ENCODE measurements around the gene TNNT2. TPM values are rescaled to one million over a fixed set of nuclear protein-coding genes. Genes with fewer than 3 reads are reported as not detected.

TNNT2 gene
- 100 to 1,000 TPM in 1 of 4 donors, 10 to 100 TPM in 1, 1 to 10 TPM in 2; 6.6 to 128 (median 45.7) TPM for total RNA-seq

DNA sequence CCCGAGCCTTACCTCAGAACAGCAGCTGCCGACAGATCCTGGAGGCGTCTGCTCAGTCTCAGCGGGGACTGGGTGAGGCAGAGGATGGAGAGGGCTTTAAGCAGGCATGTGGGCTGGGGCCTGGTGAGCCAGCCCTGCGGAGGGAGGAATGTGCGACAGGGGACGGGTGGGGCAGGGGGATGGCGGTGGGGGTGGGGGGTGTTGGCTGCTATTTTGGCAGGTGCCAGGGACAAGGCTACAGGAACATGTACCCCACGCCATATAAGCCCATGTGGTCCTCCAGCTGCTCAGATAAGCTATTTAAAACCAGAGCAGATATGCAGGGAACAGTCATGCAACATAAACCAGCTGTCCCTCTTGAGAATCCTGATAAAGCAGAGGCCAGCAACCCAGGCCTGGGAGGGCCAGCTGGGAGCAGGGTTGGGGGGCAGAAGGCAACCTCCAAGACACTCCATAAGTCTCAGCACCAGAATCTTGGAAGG is at the start of gene TNNT2:
Gene TNNT2 (minus strand): TSS at position 70 of the 482 bp plus-strand sequence. CDS start 4,426 bp downstream, outside the sequence.
- Histone ChIP-seq H3K4me3 (no peak within 1 kb of the TSS), H3K4me1 (peaks cover 0 to 4% (median 0%) of the 10 kb centered on the region in 4 donors), H3K27ac (no peak within 1 kb of the TSS), H3K27me3 (peaks cover 0 to 17% of the 10 kb centered on the region in 2 donors), H3K9me3 (no peaks in the 10 kb centered on the region), H3K36me3 (no peaks in the 10 kb centered on the region)
- no peak for DNase-seq (ENCODE audit: low spot score in 2 of 2)
- WGBS, 2 donors: 74 to 76% methylated on average over 8 to 9 of the region's 9 CpGs
- TF ChIP-seq EP300 (IDR thresholded peaks at IDR 0.05): no peak
- no peak for TF ChIP-seq POLR2A (IDR thresholded peaks at IDR 0.05)
- no peak for TF ChIP-seq CTCF (IDR thresholded peaks at IDR 0.05)

GRCh38 chr1:201426479-201427310 is 49.2 kb upstream of the TNNT2 start:
- no peak for DNase-seq (ENCODE audit: low spot score in 2 of 2)
- WGBS, 2 donors: 67 to 76% methylated on average over 15 of the region's 15 CpGs
- Histone ChIP-seq H3K4me1 (no peaks in the 10 kb centered on the region), H3K27ac (no peak overlapping the region), H3K36me3 (no peaks in the 10 kb centered on the region), H3K4me3 (no peak overlapping the region), H3K9me3 (no peaks in the 10 kb centered on the region), H3K27me3 (no peaks in the 10 kb centered on the region)
- no peak for TF ChIP-seq EP300 (IDR thresholded peaks at IDR 0.05)
- no peak for TF ChIP-seq CTCF (IDR thresholded peaks at IDR 0.05)
- TF ChIP-seq POLR2A (IDR thresholded peaks at IDR 0.05): no peak

- Histone ChIP-seq H3K36me3 (no peaks in the 10 kb centered on the region), H3K4me3 (no peak overlapping the region), H3K9me3 (no peaks in the 10 kb centered on the region), H3K4me1 (no peaks in the 10 kb centered on the region), H3K27ac (no peak overlapping the region), H3K27me3 (no peaks in the 10 kb centered on the region)
- DNase-seq (ENCODE audit: low spot score in 2 of 2): no peak
- WGBS, 2 donors: 94 to 95% methylated on average over 2 of the region's 2 CpGs
- TF ChIP-seq CTCF (IDR thresholded peaks at IDR 0.05): no peak
- TF ChIP-seq POLR2A (IDR thresholded peaks at IDR 0.05): no peak
- TF ChIP-seq EP300 (IDR thresholded peaks at IDR 0.05): no peak
Measured at GRCh38 chr1:201424146-201424545, 46.7 kb upstream of the TNNT2 start.

DNA sequence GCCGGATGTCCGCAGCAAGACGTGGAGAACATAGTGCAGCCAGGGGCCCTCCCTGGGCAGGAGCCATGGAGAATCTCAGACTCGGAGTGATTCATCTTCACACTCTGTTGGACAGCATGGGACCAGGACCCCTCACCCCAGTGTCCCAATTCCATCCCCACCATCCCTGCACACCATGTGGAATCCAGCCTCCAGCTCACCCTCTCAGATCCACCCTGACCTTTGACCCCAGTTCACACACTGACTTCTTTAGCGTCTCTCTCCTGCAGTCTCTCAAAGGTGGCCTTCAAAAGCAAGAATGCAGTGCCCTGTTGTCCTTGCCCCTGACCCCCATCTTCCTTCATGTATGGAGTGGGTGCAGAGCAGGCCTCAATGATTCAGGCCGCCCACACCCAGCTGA is 46.2 kb upstream of the TNNT2 start:
- H3K4me3 ChIP-seq: no peak overlapping the region

More for the DNA sequence above, 46.2 kb upstream of the TNNT2 start:
- WGBS, 2 donors: 60 to 77% methylated on average over 6 of the region's 6 CpGs
- H3K4me1 ChIP-seq: no peaks in the 10 kb centered on the region
- H3K27ac ChIP-seq: no peak overlapping the region
- H3K27me3 ChIP-seq: no peaks in the 10 kb centered on the region
- H3K9me3 ChIP-seq: no peaks in the 10 kb centered on the region
- no peak for TF ChIP-seq CTCF (IDR thresholded peaks at IDR 0.05)
- TF ChIP-seq POLR2A (IDR thresholded peaks at IDR 0.05): no peak
- no peak for TF ChIP-seq EP300 (IDR thresholded peaks at IDR 0.05)
- no peak for DNase-seq (ENCODE audit: low spot score in 2 of 2)
- no peaks in the 10 kb centered on the region for H3K36me3 ChIP-seq

Measured in tibial nerve (tissue), 4 donors.